ENCODE measurements around the gene DSG4. TPM values are rescaled to one million over a fixed set of nuclear protein-coding genes. Genes with fewer than 3 reads are reported as not detected.

DSG4 gene
- total and polyA plus RNA-seq, 2 of the 4 experiments (the other 2 are of a cell fraction): not detected

DNA sequence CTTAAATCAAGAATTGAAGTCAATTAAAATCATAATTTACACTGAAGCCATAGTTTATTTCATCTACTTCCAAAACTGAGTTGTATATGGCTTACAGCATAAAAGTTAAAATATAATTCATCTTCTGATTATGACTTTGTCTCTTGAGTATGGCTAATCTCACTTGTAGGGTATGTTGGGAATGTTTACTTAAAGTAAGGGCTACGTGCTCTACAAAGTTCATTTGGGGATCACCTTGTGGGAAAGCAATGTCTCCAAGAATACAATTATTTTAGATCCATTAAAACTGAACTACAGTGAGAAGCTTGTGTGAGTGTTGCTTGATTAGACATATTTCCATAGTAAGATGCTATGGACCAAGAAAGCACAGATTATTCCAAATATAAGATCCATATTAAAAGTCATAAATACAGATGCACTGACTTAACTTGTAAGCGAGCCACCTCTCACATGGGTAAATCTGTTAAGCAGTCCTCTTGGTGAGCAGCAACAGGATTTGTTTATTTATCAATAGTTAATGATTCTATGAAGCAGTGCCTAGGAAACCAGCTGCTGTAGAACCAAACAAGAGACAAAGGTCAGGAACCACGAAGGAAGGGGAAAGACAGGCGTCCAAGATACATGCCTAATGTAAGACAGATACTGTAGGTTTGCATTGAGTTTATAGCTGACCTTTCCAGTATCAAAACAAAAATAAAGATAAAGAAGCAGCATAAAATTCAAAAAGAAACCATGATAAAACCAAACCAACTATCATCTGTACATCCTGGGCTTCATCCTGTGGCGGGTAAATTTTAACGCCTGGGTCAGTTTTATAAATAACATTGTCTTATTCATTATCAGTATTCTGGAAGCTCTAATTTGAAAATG is 24.8 kb downstream of the DSG4 start:
- Histone ChIP-seq H2BK120ac (ENCODE audit: low read depth, low read length) (no peak overlapping the region), H3K56ac (ENCODE audit: extremely low read depth, insufficient read depth, low read length) (no peak overlapping the region), H2AFZ (replicated peaks; ENCODE audit: low read length, poor library complexity) (no peak overlapping the region), H3K4me2 (ENCODE audit: low read depth, low read length) (no peak overlapping the region), H3K4ac (ENCODE audit: low read depth, low read length) (no peak overlapping the region), H3K27ac (ENCODE audit: insufficient read depth, low read length) (no peak overlapping the region), H2AK9ac (replicated peaks; ENCODE audit: low read depth, low read length, poor library complexity) (no peak overlapping the region), H3K18ac (ENCODE audit: low read depth, low read length) (no peak overlapping the region), H2AK5ac (ENCODE audit: low read depth, low read length) (no peak overlapping the region), H3K23ac (ENCODE audit: low read depth, low read length) (no peak overlapping the region), H2BK15ac (ENCODE audit: low read depth, low read length) (no peak overlapping the region), H4K5ac (ENCODE audit: low read depth, low read length) (no peak overlapping the region), H3K4me3 (ENCODE audit: insufficient read depth, low read depth, low read length) (no peak overlapping the region), H3K14ac (replicated peaks; ENCODE audit: low read depth, low read length) (no peak overlapping the region), H3K9me1 (ENCODE audit: insufficient read depth, low read length) (no peaks in the 10 kb centered on the region), H4K91ac (ENCODE audit: insufficient read depth, low read depth, low read length) (no peak overlapping the region), H3K36me3 (ENCODE audit: control insufficient read depth, insufficient read depth, low read length) (no peaks in the 10 kb centered on the region), H2BK20ac (ENCODE audit: low read depth, low read length) (no peak overlapping the region), H4K20me1 (ENCODE audit: insufficient read depth, low read length) (no peaks in the 10 kb centered on the region), H3K9me3 (ENCODE audit: control insufficient read depth, insufficient read depth, low read length) (no peaks in the 10 kb centered on the region), H3K4me1 (ENCODE audit: control insufficient read depth, insufficient read depth, low read length) (no peaks in the 10 kb centered on the region), H4K8ac (ENCODE audit: low read depth in 2 of 2, low read length in 2 of 2) (no peak overlapping the region), H2BK5ac (ENCODE audit: low read depth, low read length, poor library complexity, severe bottlenecking) (no peak overlapping the region), H3K79me1 (ENCODE audit: low read depth in 1 of 2, low read length in 2 of 2) (no peaks in the 10 kb centered on the region), H3K27me3 (ENCODE audit: control insufficient read depth, insufficient read depth, low read length) (no peaks in the 10 kb centered on the region), H3K9ac (ENCODE audit: low read depth, low read length) (no peak overlapping the region)
- TF ChIP-seq CHD1 (IDR thresholded peaks at IDR 0.05; ENCODE audit: low read depth, low read length): no peak
- in situ Hi-C loops (cut with MboI; ENCODE audit: low sequenced_read_pairs) (no loop called here), intact Hi-C loops (cut with micrococcal nuclease) (no loop called here), dilution Hi-C loops (cut with HindIII; ENCODE audit: low sequenced_read_pairs, unreplicated experiment) (no loop called here)
- ChIA-PET CTCF (no interaction called here), POLR2A (ENCODE audit: unreplicated experiment) (no interaction called here)
- WGBS, 2 experiments (ENCODE audit: extremely low coverage in 2 of 2, insufficient read length in 1 of 2): no CpG with 5 or more reads among the region's 6 CpGs
- ATAC-seq (ENCODE audit: low read depth) (no peak), DNase-seq (no peak)
- BruUV-seq (replicated peaks): no TSS peak
